NCI-H1092 treated with DMSO at 0.1 percent for 48 hours (cell line): ENCODE measurements around the gene HOOK2.
"Not testable (repeated sequence)": the region's sequence is repeated elsewhere in the genome, so short reads cannot be mapped to it uniquely, and the experiment has no call there.

Experiments used
- DNase-seq: peaks from one replicate; lab custom pipeline; 2025; lab: John Stamatoyannopoulos, UW

HOOK2 gene

DNA sequence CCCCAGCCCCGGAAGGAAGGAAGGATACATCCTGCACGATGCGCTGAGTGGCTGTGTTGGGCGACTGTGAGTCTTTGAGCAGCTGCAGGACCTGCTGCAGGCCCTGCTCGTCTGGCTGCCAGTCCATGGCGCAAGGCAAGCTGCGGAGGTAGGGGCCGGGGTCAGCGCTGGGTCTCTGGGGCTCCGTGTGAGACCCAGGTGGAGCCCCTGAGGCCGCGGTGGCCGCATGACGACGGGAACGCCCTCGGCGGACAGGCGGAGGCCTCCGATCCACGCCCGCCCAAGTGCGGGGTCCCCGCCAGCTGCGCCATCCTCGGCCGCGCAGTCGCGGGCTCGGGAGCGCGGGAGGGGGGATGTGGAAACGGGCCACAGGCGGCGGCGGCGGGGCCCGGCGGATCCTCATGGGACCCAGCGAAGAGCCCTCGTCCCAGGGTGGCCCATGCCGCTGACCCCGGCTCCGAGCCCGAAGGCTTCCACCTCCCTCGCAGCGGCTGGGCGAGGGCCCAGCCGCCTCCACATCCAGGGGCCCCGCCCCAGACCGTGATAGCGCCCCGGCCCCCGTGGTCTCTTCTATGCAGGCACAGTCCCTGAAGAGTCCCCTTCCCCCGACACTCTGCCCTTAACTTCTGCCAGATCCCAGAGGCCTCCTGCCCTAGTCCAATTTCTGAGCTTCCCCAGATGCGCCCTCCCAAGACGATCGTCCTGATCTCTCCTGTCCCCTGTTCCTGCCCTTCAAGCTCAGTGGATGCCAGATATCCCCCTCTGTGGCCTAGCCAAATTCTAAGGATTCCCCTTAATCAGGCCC lies 54.3 kb downstream of the HOOK2 start:
- DNase-seq = no peak

DNA sequence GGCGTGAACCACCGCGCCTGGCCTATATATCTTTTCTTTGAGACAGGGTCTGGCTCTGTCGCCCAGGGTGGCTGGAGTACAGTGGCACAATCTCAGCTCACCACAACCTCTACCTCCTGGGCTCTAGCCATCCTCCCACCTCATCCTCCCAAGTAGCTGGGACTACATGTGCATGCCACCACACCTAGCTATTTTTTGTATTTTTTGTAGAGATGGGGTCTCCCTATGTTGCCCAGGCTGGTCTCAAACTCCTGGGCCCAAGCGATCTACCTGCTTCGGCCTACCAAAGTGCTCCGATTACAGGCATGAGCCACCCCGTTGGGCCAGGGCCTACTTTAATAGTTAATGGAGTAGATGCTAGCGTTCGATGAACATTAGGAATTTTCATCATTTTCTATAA lies 55.1 kb downstream of the HOOK2 start:
- DNase-seq = no peak

DNA sequence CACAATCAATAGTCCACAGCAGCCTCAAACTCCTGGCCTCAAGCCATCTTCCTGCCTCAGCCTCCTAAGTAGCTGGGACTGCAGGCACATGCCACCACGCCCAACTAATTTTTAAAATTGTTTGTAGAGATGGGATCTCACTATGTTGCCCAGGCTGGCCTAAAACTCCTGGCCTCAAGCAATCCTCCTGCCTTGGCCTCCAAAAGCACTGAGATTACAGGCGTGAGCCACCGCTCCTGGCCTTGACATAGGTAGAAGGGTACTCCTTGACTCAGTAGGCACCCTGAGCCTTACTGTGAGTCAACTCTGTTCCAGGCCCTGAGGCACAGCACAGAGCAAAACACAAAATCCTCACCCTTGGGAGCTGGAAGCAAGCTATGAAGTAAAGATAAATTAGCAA lies 59.4 kb downstream of the HOOK2 start:
- DNase-seq = no peak

DNA sequence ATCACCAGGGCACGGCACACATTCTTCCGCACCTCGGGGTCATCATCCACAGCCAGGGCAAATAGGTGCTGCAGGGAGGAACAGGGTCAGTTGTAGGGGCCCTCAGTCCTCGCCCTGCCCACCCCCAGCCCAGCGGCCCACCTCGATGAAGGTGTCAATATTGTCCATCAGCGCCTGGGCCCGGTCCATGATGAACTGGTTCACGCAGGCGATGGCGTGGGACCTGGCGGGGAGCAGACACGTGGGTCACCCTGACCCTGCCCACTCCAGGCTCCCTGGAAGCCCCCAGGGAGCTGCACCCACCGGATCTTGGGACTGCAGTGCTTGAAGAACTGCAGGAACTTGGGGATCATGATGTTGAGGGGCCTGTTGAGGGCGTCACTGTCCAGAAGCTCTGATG lies 60.2 kb downstream of the HOOK2 start:
- DNase-seq = no peak

DNA sequence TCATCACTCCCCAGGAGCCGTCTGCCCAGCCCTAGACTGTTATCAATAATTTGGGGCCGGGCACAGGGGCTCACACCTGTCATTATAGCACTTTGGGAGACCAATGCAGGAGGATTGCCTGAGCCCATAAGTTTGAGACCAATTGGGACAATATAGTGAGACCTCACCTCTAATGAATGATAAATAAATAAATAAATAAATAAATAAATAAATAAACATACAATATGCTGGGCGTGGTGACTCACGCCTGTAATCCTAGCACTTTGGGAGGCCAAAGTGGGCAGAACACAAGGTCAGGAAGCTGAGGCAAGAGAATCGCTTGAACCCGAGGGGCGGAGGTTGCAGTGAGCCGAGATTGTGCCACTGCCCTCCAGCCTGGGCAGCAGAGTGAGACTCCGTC lies 62.0 kb downstream of the HOOK2 start:
- not testable (repeated sequence) for DNase-seq
